A549 treated with CORT108297 at 1 μM for 4 hours (cell line): ENCODE data around the gene AMH. TPM values are rescaled to one million over a fixed set of nuclear protein-coding genes. Genes with fewer than 3 reads are reported as not detected.

Experiments used
- total RNA-seq: library from RNA; stranded (reverse); fragments of 200-300 nt; extraction: Qiagen RNA extraction; gene quantifications from 5 replicates; pipeline ENCODE4 v1.2.3, GENCODE V29; 2022

The AMH gene
- 8.6 to 21.2 TPM (median 19.8 TPM) in 5 replicates for total RNA-seq

GRCh38 chr19:2249010-2249866 is at the start of gene AMH:
TSS of gene AMH (plus strand) at chr19:2249323. CDS start at chr19:2249333, 10 bp downstream.

DNA sequence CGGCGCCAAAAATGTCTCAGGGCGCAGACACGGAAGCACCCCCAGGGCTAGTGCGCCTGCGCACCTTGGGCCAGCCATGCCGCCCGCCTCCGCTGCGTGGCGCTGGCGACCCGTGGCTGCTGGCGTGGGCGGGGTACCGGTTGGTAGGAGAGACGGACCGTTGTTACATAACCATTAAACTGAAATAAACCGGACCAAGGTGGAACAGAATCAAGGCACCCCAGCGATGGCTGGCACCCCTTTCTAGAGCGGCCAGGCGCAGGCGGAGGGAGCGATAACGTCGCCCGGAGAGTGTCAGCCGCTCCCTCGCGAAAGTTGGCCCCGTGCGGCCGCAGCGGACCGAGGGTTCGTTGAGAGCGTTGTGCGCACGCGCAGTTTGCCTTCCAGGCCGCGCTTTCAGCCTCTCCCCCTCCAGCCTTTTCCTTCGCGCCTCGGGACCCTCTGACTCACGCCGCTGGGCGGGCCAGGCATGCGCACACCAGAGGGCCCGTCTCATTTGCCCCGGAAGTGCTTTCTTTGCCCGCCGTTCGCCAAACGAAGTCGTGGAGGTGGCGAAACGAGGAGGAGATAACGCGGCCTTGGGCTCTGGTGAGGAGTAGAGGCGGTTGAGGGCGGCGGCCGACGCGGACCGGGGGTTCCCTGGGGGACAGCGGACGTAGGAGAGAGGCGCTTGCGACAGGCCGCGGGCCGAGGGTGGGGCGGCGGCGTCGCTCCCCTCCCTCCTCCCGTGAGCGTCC is 12.6 kb upstream of the AMH start, which contains the start of the genes PLEKHJ1 and SF3A2:
PLEKHJ1 (minus strand) TSS at position 16 of the 737 bp plus-strand sequence. CDS start 81 bp downstream, outside the sequence.
SF3A2 (plus strand) TSS at position 511 of the 737 bp plus-strand sequence. CDS start 6,595 bp downstream, outside the sequence.

DNA sequence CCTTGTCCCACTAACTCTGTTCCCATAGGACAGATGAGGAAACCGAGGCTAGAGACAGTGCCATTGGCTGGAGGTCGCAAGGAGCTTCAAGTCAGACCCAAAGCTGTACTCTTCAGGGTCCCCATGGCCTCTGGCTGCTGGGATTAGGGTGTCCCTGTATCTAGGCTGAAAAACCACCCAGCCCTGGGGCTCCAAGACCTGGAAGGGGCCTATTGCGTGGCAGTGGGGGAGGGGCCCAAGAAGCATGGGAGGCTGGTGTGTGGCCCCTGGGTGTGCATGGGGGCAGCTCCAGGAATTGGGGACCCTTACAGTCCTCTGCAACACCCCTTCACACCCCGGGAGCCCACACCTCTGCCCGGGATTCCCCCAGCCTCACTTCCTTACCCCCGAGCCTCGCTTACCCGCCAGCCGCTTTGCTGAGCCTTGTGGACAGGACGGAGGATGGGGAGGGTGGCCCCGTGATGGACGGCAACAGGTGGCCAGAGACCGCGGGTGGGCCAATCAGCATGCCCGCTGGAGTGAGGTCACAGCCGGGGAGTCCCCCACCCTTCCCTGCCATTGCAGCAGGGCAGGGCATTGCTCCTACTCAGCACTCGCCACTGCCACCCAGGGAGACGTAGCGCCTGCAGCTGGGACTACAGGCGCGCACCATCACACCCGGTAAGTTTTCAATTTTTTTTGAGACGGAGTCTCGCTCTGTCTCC is 7.0 kb downstream of the AMH start, which contains the start of gene JSRP1:
JSRP1 (minus strand) TSS at position 436 of the 704 bp plus-strand sequence. CDS start 1,103 bp downstream, outside the sequence.

DNA sequence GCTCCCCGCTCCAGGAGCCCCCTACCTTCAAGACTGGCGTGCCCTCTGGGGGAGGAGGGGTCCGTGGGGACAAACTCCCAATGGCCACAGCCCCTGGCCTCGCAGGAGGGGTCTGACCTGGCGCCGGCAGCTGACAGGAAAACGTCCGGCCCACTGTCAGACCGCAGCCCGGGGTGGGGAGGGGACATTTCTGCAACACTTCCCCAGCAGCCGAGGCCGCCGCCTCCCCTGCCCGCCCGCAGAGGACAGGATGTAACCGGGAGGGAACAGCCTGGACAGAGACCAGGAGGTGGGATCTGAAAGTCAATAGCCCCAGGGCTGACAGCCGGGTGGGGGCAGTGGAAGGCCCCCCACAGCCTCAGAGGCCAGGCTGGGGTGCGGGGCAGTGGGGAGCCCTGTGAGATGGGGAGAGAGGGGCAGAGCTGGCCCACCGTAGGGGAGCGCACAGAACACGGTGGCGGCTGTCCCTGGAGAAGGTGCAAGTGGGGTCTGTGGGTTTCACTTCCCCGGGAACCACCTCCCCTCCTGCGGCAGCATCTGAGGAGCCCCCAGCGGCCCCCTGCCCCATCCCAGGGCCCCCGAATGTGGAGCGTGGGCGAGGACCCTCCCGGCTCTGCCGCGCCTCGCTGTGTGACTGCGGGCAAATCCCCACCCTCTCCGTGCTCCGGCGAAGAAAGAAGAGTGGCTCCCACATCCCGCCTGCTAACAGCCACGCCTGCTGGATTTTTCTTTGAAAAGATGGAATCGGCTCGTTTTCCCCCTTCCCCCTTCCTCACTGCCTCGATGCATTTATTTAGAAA is 33.1 kb downstream of the AMH start, which contains the start of gene PEAK3:
PEAK3 (minus strand) TSS at position 114 of the 800 bp plus-strand sequence. CDS start 1,244 bp downstream, outside the sequence.

Other genes starting within 250 kb of the AMH start
- gene BTBD2, start 233.6 kb upstream of the AMH start, total RNA-seq = 31.2 to 47.9 TPM (median 44.4 TPM) in 5 replicates
- 39.5 to 67.8 TPM (median 62.7 TPM) in 5 replicates for gene MKNK2, start 198.1 kb upstream of the AMH start, total RNA-seq
- gene MOB3A, start 153.0 kb upstream of the AMH start, total RNA-seq = 10.1 to 12.6 TPM (median 11.4 TPM) in 5 replicates
- gene IZUMO4, start 152.4 kb upstream of the AMH start, total RNA-seq = 0.40 to 0.66 TPM (median 0.50 TPM) in 5 replicates
- gene AP3D1, start 97.8 kb upstream of the AMH start, total RNA-seq = 68.0 to 83.8 TPM (median 81.2 TPM) in 5 replicates
- 10.4 to 18.6 TPM (median 17.5 TPM) in 5 replicates for gene DOT1L, start 85.4 kb upstream of the AMH start, total RNA-seq
- 39.0 to 63.0 TPM (median 60.0 TPM) in 5 replicates for gene PLEKHJ1, start 13.0 kb upstream of the AMH start, total RNA-seq
- 66.8 to 75.9 TPM (median 71.0 TPM) in 5 replicates for gene SF3A2, start 12.5 kb upstream of the AMH start, total RNA-seq
- 0.41 to 0.78 TPM (median 0.51 TPM) in 5 replicates for gene JSRP1, start 7.1 kb downstream of the AMH start, total RNA-seq
- not detected in 5 replicates for gene PEAK3, start 32.9 kb downstream of the AMH start, total RNA-seq
- gene LINGO3, start 58.8 kb downstream of the AMH start, total RNA-seq = not detected in 5 replicates
- gene LSM7, start 79.3 kb downstream of the AMH start, total RNA-seq = 144 to 170 TPM (median 155 TPM) in 5 replicates
- 13.0 to 29.5 TPM (median 25.1 TPM) in 5 replicates for gene SPPL2B, start 79.4 kb downstream of the AMH start, total RNA-seq
- gene TMPRSS9, start 110.9 kb downstream of the AMH start, total RNA-seq = 0.03 to 0.19 TPM (median 0.08 TPM) in 3 of 5 replicates, not detected in the others
- gene TIMM13, start 178.3 kb downstream of the AMH start, total RNA-seq = 59.2 to 142 TPM (median 126 TPM) in 5 replicates
- 60.0 to 85.9 TPM (median 79.1 TPM) in 5 replicates for gene LMNB2, start 207.6 kb downstream of the AMH start, total RNA-seq
- gene GADD45B, start 226.8 kb downstream of the AMH start, total RNA-seq = 46.4 to 60.8 TPM (median 52.8 TPM) in 5 replicates